Dendritic cell treated with granulocyte-macrophage colony-stimulating factor and Interleukin-4, amounts not matched to agents 40 ng/mL and 50 ng/mL, for 4 days (primary cell): Measurements from ENCODE around the gene FAM78B.

Experiments used
- H3K27ac Mint-ChIP-seq: one replicate; pipeline ENCODE4 v1.8.0; 2022; ENCODE audit warnings: mild to moderate bottlenecking, mixed read lengths
- H3K27me3 Mint-ChIP-seq: one replicate; pipeline ENCODE4 v1.8.0; 2022; ENCODE audit warnings: mild to moderate bottlenecking, mixed read lengths
- H3K36me3 Mint-ChIP-seq: one replicate; pipeline ENCODE4 v1.8.0; 2022; ENCODE audit warnings: low read depth, mixed read lengths
- H3K4me1 Mint-ChIP-seq: one replicate; pipeline ENCODE4 v1.8.0; 2022; ENCODE audit warnings: low read depth, mixed read lengths
- H3K4me3 Mint-ChIP-seq: one replicate; pipeline ENCODE4 v1.8.0; 2022; ENCODE audit warnings: mild to moderate bottlenecking, moderate library complexity, mixed read lengths
- H3K9me3 Mint-ChIP-seq: one replicate; pipeline ENCODE4 v1.8.0; 2022; ENCODE audit warnings: mixed read lengths
- intact Hi-C: fragments of 100-400 bp; cut with micrococcal nuclease; formaldehyde crosslinking; loops from one replicate; pipeline ENCODE4 v1.15.0; 2022

The FAM78B gene

GRCh38 chr1:166152978-166153377 is 13.8 kb downstream of the FAM78B start:
- intact Hi-C loops: no loop called here
- H3K4me1 Mint-ChIP-seq: no peaks in the 10 kb centered on the region
- H3K27ac Mint-ChIP-seq: no peak overlapping the region
- no peaks in the 10 kb centered on the region for H3K9me3 Mint-ChIP-seq
- peaks cover 1% of the 10 kb centered on the region for H3K27me3 Mint-ChIP-seq
- no peak overlapping the region for H3K4me3 Mint-ChIP-seq
- H3K36me3 Mint-ChIP-seq: no peaks in the 10 kb centered on the region

- intact Hi-C loops: no loop called here
- no peaks in the 10 kb centered on the region for H3K9me3 Mint-ChIP-seq
- no peak overlapping the region for H3K27ac Mint-ChIP-seq
Observed at GRCh38 chr1:166151804-166152203, 15.0 kb downstream of the FAM78B start.

DNA sequence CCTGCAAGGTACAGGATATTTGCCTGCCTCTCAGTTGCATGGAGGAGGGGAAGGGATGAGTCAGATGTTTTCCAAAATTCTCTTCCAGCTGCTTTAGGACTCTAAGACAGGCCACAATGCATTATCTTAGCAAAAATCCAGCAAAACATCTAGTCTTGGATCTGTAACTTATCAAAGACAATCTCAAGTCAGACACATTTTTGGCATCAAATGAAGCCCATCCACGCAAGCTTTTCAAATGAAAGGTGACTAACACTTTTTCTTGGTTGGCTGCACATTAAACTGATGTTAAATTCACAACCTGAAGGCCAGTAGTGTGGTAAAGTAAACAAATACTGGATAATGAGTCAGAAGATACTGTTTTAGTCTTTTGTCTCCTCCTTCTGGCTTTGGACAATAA is 21.3 kb downstream of the FAM78B start:
- no peaks in the 10 kb centered on the region for H3K4me1 Mint-ChIP-seq
- no peaks in the 10 kb centered on the region for H3K36me3 Mint-ChIP-seq
- H3K27ac Mint-ChIP-seq: no peak overlapping the region
- no peak overlapping the region for H3K4me3 Mint-ChIP-seq
- H3K27me3 Mint-ChIP-seq: no peaks in the 10 kb centered on the region
- H3K9me3 Mint-ChIP-seq: no peaks in the 10 kb centered on the region
- intact Hi-C loops: no loop called here

More at GRCh38 chr1:166151804-166152203, 15.0 kb downstream of the FAM78B start:
- no peaks in the 10 kb centered on the region for H3K4me1 Mint-ChIP-seq
- no peaks in the 10 kb centered on the region for H3K36me3 Mint-ChIP-seq
- peaks cover 1% of the 10 kb centered on the region for H3K27me3 Mint-ChIP-seq
- H3K4me3 Mint-ChIP-seq: no peak overlapping the region

- intact Hi-C loops: no loop called here
- Mint-ChIP-seq H3K4me1 (no peaks in the 10 kb centered on the region), H3K36me3 (no peaks in the 10 kb centered on the region), H3K9me3 (no peaks in the 10 kb centered on the region), H3K27me3 (peaks cover 4% of the 10 kb centered on the region), H3K4me3 (no peak overlapping the region), H3K27ac (no peak overlapping the region)
Observed at GRCh38 chr1:166141969-166142368, 24.8 kb downstream of the FAM78B start.

- H3K27ac Mint-ChIP-seq: no peak overlapping the region
- no peak overlapping the region for H3K4me3 Mint-ChIP-seq
- H3K4me1 Mint-ChIP-seq: no peaks in the 10 kb centered on the region
- H3K27me3 Mint-ChIP-seq: peaks cover 6% of the 10 kb centered on the region
- H3K36me3 Mint-ChIP-seq: no peaks in the 10 kb centered on the region
- intact Hi-C loops: no loop called here
- H3K9me3 Mint-ChIP-seq: no peaks in the 10 kb centered on the region
Observed at GRCh38 chr1:166140251-166140650, 26.6 kb downstream of the FAM78B start.

- H3K9me3 Mint-ChIP-seq: no peaks in the 10 kb centered on the region
- H3K27ac Mint-ChIP-seq: no peak overlapping the region
- peaks cover 6% of the 10 kb centered on the region for H3K27me3 Mint-ChIP-seq
- no peak overlapping the region for H3K4me3 Mint-ChIP-seq
- intact Hi-C loops: no loop called here
- H3K36me3 Mint-ChIP-seq: no peaks in the 10 kb centered on the region
- no peaks in the 10 kb centered on the region for H3K4me1 Mint-ChIP-seq
Observed at GRCh38 chr1:166139735-166140134, 27.1 kb downstream of the FAM78B start.

GRCh38 chr1:166136699-166137401 is 30.0 kb downstream of the FAM78B start:
- Mint-ChIP-seq H3K4me3 (no peak overlapping the region), H3K9me3 (no peaks in the 10 kb centered on the region), H3K36me3 (no peaks in the 10 kb centered on the region), H3K4me1 (no peaks in the 10 kb centered on the region), H3K27me3 (peaks cover 6% of the 10 kb centered on the region), H3K27ac (no peak overlapping the region)
- intact Hi-C loops: no loop called here

- peaks cover 6% of the 10 kb centered on the region for H3K27me3 Mint-ChIP-seq
- intact Hi-C loops: no loop called here
Observed at GRCh38 chr1:166136222-166136621, 30.6 kb downstream of the FAM78B start.

DNA sequence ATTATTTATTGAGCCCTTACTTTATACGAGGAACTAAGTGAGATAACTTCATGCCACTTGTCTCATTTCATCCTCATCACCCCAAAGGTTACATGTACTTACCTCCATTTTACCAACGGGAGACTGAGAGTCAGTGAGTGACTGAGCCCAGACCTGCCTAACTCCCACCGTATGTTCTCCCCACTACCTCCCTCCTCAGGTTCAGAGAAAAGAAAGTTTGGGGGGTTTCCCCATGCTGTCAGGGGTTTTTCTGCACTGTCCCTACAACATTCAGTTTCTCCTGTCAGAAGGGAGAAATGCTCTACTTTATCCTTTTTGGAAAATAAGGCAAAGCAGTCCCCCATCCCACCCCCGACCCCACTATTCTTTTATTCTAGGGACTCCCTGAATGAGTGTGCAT is 32.9 kb downstream of the FAM78B start:
- no peak overlapping the region for H3K4me3 Mint-ChIP-seq
- H3K4me1 Mint-ChIP-seq: no peaks in the 10 kb centered on the region
- H3K9me3 Mint-ChIP-seq: no peaks in the 10 kb centered on the region
- H3K27ac Mint-ChIP-seq: no peak overlapping the region
- no peaks in the 10 kb centered on the region for H3K36me3 Mint-ChIP-seq
- peaks cover 3% of the 10 kb centered on the region for H3K27me3 Mint-ChIP-seq
- intact Hi-C loops: no loop called here

More at GRCh38 chr1:166136222-166136621, 30.6 kb downstream of the FAM78B start:
- Mint-ChIP-seq H3K4me3 (no peak overlapping the region), H3K36me3 (no peaks in the 10 kb centered on the region), H3K27ac (no peak overlapping the region), H3K9me3 (no peaks in the 10 kb centered on the region), H3K4me1 (no peaks in the 10 kb centered on the region)

- Mint-ChIP-seq H3K4me3 (no peak overlapping the region), H3K36me3 (no peaks in the 10 kb centered on the region), H3K9me3 (no peaks in the 10 kb centered on the region), H3K27ac (no peak overlapping the region), H3K27me3 (peaks cover 3% of the 10 kb centered on the region), H3K4me1 (no peaks in the 10 kb centered on the region)
- intact Hi-C loops: no loop called here
Observed at GRCh38 chr1:166133276-166133841, 33.4 kb downstream of the FAM78B start.

- Mint-ChIP-seq H3K27ac (no peak overlapping the region), H3K36me3 (no peaks in the 10 kb centered on the region), H3K4me3 (no peak overlapping the region), H3K9me3 (no peaks in the 10 kb centered on the region), H3K4me1 (no peaks in the 10 kb centered on the region), H3K27me3 (peaks cover 3% of the 10 kb centered on the region)
- intact Hi-C loops: no loop called here
Observed at GRCh38 chr1:166132496-166132895, 34.3 kb downstream of the FAM78B start.

DNA sequence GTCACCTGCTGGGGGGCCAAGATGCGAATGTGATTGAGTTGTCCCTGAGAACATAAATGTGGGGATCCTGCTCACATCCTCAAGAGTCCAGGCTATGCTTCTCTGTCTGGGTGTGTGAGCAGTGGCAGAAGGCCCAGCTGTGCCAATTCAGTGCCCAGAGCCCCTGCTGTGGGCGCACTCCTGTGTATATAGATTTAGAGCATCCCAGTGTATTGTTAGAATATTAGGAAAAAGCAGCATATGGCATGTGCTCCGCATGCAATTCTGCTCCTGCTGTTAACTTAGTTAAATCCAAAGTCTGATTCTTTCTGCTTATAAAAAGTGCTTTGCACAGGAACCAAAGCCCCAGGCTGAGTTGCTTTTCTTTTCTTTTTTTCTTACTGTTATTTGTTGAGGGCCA is 37.8 kb downstream of the FAM78B start:
- no peaks in the 10 kb centered on the region for H3K9me3 Mint-ChIP-seq
- intact Hi-C loops: no loop called here

DNA sequence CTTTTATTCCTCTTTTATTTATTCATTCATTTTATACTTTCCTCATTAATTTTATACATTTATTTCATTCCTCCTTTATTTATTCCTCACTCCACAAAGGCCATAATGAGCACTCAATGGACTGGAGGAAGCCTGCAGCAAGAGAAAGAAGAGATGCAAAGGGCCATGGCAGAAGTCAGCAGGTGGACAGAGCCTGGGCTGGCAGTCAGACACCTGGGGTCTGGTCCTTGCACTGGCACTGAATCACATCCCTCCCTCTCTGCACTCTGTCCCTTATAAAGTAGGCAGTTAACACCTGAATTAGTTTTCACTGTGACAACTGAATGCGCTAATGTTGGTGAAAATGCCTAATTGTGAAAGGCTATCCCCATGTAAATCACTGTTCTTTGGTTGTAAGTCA is 38.6 kb downstream of the FAM78B start:
- no peaks in the 10 kb centered on the region for H3K27me3 Mint-ChIP-seq
- no peaks in the 10 kb centered on the region for H3K4me1 Mint-ChIP-seq
- intact Hi-C loops: no loop called here
- H3K9me3 Mint-ChIP-seq: no peaks in the 10 kb centered on the region
- H3K4me3 Mint-ChIP-seq: no peak overlapping the region
- H3K27ac Mint-ChIP-seq: no peak overlapping the region
- H3K36me3 Mint-ChIP-seq: no peaks in the 10 kb centered on the region

More for the DNA sequence above, 37.8 kb downstream of the FAM78B start:
- Mint-ChIP-seq H3K4me1 (no peaks in the 10 kb centered on the region), H3K4me3 (no peak overlapping the region), H3K27me3 (no peaks in the 10 kb centered on the region), H3K27ac (no peak overlapping the region), H3K36me3 (no peaks in the 10 kb centered on the region)

- H3K27me3 Mint-ChIP-seq: no peaks in the 10 kb centered on the region
- no peaks in the 10 kb centered on the region for H3K36me3 Mint-ChIP-seq
- intact Hi-C loops: no loop called here
- H3K9me3 Mint-ChIP-seq: no peaks in the 10 kb centered on the region
- H3K4me3 Mint-ChIP-seq: no peak overlapping the region
- no peak overlapping the region for H3K27ac Mint-ChIP-seq
- H3K4me1 Mint-ChIP-seq: no peaks in the 10 kb centered on the region
Observed at GRCh38 chr1:166127003-166127402, 39.8 kb downstream of the FAM78B start.
